DMS153 (cell line): Measurements from ENCODE around the gene ADAM10.
"Not testable (repeated sequence)": the region's sequence is repeated elsewhere in the genome, so short reads cannot be mapped to it uniquely, and the experiment has no call there.

ENCODE experiments used
- DNase-seq: peaks from one replicate; lab custom pipeline; 2025; lab: John Stamatoyannopoulos, UW

The ADAM10 gene

GRCh38 chr15:58749532-58750337, at the start of gene ADAM10:
ADAM10 (minus strand) TSS chr15:58749707; CDS start chr15:58749534, 173 bp downstream.
- DNase-seq: peak; percentile 85

GRCh38 chr15:58797505-58797904, 48.0 kb upstream of the ADAM10 start:
- no peak for DNase-seq

GRCh38 chr15:58795825-58796224, 46.3 kb upstream of the ADAM10 start:
- DNase-seq: no peak

- DNase-seq: no peak
Observed at GRCh38 chr15:58793862-58794261, 44.4 kb upstream of the ADAM10 start.

GRCh38 chr15:58788056-58788710, 38.7 kb upstream of the ADAM10 start:
- no peak for DNase-seq

- DNase-seq: no peak
Observed at GRCh38 chr15:58785355-58785754, 35.8 kb upstream of the ADAM10 start.

GRCh38 chr15:58779554-58779953, 30.0 kb upstream of the ADAM10 start:
- no peak for DNase-seq

- no peak for DNase-seq
Observed at GRCh38 chr15:58777107-58777506, 27.6 kb upstream of the ADAM10 start.

- no peak for DNase-seq
Observed at GRCh38 chr15:58775402-58775801, 25.9 kb upstream of the ADAM10 start.

- no peak for DNase-seq
Observed at GRCh38 chr15:58773024-58773423, 23.5 kb upstream of the ADAM10 start.

GRCh38 chr15:58771621-58772250, 22.2 kb upstream of the ADAM10 start:
- DNase-seq: no peak

GRCh38 chr15:58770857-58771620, 21.5 kb upstream of the ADAM10 start, which contains the start of gene MINDY2:
MINDY2 (plus strand) TSS chr15:58771302; CDS start chr15:58771396, 94 bp downstream.
- DNase-seq: peak; percentile 92

- DNase-seq: no peak
Observed at GRCh38 chr15:58770519-58770856, 21.0 kb upstream of the ADAM10 start.

- not testable (repeated sequence) for DNase-seq
Observed at GRCh38 chr15:58768601-58769004, 19.1 kb upstream of the ADAM10 start.

GRCh38 chr15:58766290-58766689, 16.8 kb upstream of the ADAM10 start:
- DNase-seq: no peak

GRCh38 chr15:58764468-58764867, 15.0 kb upstream of the ADAM10 start:
- DNase-seq: no peak

- DNase-seq: no peak
Observed at GRCh38 chr15:58762731-58763130, 13.2 kb upstream of the ADAM10 start.

GRCh38 chr15:58762285-58762684, 12.8 kb upstream of the ADAM10 start:
- DNase-seq: no peak

- DNase-seq: no peak
Observed at GRCh38 chr15:58761010-58761388, 11.5 kb upstream of the ADAM10 start.

GRCh38 chr15:58760385-58761009, 11.0 kb upstream of the ADAM10 start:
- DNase-seq: no peak

GRCh38 chr15:58758141-58758540, 8.6 kb upstream of the ADAM10 start:
- DNase-seq: no peak

- no peak for DNase-seq
Observed at GRCh38 chr15:58755956-58756355, 6.4 kb upstream of the ADAM10 start.
